ENCODE data around the gene SPATA19.

GRCh38 chr11:133835593-133836548 lies 9.4 kb downstream of the SPATA19 start:
- TF ChIP-seq POLR2A (IDR thresholded peaks at IDR 0.05) = no peak
- TF ChIP-seq, protein P1, sequence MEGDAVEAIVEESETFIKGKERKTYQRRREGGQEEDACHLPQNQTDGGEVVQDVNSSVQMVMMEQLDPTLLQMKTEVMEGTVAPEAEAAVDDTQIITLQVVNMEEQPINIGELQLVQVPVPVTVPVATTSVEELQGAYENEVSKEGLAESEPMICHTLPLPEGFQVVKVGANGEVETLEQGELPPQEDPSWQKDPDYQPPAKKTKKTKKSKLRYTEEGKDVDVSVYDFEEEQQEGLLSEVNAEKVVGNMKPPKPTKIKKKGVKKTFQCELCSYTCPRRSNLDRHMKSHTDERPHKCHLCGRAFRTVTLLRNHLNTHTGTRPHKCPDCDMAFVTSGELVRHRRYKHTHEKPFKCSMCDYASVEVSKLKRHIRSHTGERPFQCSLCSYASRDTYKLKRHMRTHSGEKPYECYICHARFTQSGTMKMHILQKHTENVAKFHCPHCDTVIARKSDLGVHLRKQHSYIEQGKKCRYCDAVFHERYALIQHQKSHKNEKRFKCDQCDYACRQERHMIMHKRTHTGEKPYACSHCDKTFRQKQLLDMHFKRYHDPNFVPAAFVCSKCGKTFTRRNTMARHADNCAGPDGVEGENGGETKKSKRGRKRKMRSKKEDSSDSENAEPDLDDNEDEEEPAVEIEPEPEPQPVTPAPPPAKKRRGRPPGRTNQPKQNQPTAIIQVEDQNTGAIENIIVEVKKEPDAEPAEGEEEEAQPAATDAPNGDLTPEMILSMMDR (IDR thresholded peaks at IDR 0.05) = no peak

All from Peyer's patch (tissue), 4 donors.